Raji (cell line): ENCODE data around the gene ATP4B.

ENCODE experiments used
- POLR2A ChIP-seq: IDR thresholded peaks from 2 replicates; pipeline ENCODE4 v1.6.1; 2011; ENCODE audit warnings: low read depth, low read length, control low read depth; ENCODE audit not compliant: insufficient read depth

Gene ATP4B

DNA sequence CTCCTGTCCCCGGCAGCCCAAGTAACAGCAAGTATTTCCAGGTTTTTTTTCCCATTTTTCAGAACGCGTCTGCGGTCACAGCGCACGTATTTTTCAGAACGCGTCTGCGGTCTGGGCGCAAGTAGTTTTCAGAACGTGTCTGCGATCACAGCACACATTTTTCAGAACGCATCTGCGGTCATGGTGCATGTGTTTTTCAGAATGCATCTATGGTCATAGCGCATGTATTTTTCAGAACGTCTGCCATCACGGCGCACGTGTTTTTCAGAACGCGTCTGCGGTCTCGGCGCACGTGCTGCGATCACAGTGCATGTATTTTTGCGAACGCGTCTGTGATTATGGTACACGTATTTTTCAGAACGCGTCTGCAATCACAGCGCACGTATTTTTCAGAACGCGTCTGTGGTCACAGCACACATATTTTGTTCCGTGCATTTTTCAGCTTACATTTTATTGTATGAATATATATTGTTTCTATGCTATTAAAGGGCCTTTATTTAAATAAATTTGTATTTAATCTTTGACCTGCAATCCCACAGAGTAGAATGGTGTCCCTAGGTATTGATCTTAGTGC is 19.7 kb downstream of the ATP4B start:
- TF ChIP-seq POLR2A: no peak

DNA sequence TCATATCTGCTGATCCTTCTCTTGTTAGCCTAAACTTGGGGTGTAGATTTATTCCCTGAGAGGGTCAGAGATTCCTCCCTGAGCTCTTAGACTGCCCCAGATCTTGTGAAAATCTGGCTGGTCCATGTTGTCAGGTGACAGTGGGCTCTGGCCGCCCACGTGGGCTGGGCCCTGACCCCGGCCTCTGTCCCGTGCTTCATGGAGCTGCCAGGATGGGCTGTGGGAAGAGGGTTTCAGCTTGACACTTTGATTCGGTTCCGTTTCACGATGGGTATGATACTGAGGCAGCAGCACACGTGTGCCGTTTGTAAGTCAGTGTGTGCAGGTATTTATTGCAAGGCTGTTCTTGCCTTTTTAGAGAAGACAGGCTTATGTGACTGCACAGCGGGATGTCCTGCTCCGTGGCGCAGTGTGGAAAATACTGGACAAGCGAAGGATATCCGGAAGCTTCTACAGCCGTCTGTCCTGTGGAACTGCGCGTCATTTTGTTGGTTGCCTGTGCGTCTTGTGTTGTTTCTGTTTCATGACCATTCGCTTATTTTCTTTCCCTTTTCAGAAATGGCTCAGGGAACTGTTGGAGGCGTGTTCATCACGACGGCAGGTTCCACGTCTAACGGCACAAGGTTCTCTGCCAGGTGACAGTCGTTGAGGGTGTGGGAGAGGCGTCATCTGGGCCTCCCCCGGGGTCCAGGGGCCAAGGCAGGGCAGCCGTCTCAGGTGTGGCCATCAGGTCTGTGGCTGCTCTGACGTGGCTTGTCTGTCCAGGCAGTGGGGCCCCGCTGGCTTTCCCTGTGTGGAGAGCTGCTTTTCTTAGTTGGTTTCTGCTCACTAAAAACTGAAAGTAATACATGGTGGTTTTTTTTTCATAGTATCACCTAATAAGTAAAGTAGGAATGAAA is 20.5 kb downstream of the ATP4B start:
- TF ChIP-seq POLR2A: no peak

DNA sequence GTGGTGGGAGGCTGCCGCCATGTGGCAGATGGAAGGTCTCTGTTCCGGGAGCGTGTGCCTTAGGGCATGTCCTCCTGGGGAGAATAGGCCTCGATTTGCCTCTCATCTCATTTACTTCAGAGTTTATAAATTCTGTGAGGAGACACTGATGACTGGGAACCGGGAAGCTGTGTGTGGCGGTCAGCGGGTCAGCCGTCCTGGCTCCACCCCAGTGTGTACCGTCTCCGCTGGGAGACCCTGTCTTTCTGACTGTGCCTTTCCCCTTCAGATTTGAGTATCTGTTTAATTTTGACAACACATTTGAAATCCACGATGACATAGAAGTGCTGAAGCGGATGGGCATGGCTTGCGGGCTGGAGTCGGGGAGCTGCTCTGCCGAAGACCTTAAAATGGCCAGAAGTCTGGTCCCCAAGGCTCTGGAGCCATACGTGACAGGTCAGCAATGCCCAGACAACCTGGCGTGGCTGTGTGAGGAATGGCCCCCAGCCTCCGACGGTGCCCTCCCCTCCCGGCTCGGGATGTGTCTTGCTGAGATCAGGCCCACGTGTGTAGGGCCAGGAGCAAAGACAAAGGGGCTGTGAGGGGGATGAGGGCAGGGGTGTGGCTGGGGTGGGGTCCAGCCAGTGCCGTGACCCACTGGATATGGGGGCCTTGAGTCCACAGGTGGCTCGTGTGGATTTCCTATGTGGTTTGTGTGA is 21.6 kb downstream of the ATP4B start:
- no peak for TF ChIP-seq POLR2A

DNA sequence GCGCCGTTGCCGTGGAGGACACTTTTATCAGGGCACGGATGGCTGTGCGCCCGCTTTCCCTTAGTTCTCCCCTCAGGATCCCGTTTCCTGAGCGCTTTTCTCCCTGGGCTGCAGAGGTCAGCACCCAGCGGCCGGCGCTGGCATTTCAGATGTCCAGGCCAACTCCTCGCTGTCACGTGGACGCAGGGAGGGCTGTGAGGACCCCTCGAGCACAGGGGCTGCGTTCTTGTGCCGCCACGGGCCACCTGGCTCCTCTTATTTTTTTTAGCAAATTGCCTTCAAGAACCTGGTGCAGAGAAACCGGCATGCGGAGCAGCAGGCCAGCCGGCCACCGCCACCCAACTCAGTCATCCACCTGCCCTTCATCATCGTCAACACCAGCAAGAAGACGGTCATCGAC is 22.3 kb downstream of the ATP4B start:
- TF ChIP-seq POLR2A: no peak

DNA sequence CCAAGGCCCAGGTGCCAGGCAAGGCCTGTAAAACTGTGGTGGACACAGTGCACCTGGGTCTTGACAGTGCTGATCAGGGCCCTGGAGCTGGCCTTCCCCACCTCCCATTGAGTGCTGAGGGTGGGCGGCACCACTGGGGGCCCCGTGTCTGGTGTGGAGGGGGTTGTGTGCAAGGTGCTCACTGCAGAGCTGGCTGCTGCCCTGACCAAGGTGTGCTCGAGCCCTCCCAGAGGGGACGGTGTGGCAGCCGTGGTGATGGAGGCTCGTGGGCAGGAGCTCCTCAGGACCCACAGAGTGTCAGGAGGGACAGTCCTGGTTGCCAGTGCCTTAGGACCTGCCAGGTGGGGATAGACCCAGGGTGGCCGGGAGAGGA is 23.0 kb downstream of the ATP4B start:
- TF ChIP-seq POLR2A: no peak

DNA sequence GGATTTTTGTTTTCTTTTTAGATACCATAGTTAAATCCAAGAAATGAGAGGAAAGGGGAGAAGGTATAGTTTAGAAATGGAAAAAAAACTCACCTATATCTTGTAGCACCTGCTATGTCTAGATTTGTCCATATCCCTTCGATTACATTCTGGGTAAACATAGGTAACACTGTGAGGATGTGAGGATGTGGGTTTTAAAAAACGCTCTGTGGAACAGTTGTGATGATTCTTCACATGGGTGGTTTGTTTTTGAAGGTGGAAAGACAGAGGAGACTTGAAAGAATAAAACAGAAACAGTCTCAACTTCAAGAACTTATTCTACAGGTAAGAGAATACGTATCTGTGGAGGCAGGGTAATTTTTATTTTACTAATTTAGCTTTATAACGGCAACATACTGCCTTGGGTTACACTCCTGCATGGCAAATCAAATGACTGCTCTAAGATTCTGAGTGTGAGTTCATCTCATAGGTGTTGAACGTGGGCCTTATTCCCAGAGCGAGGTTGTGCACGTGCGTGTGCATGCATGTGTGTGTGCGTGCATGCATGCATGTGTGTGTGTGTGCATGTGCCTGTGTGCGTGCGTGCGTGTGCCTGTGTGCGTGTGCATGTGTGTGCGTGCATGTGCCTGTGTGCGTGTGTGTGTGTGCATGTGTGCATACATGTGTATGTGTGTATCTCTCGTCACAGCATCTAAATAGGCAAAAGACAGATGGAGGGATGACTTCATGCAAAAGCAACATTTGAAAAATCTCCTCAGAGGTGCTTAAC is 23.5 kb downstream of the ATP4B start:
- TF ChIP-seq POLR2A: no peak

DNA sequence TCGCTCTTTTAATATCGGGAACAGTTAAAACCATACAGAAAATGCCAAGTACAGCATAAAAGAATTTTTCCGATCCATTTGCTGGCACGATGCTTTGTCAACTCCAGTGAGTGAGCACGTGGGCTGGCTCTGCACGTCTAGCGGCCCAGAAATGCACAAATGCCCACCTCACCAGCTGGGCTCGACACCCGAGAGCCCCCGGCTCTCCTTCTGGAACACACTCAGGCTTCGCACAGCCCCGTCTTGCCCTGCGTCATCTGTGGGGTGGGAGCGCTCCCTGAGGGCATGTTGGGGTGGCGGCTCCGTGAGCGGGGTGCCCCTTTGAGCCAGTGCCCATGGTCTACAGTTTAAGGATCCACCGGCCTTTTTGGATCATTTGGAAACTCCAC is 24.5 kb downstream of the ATP4B start:
- TF ChIP-seq POLR2A: no peak

DNA sequence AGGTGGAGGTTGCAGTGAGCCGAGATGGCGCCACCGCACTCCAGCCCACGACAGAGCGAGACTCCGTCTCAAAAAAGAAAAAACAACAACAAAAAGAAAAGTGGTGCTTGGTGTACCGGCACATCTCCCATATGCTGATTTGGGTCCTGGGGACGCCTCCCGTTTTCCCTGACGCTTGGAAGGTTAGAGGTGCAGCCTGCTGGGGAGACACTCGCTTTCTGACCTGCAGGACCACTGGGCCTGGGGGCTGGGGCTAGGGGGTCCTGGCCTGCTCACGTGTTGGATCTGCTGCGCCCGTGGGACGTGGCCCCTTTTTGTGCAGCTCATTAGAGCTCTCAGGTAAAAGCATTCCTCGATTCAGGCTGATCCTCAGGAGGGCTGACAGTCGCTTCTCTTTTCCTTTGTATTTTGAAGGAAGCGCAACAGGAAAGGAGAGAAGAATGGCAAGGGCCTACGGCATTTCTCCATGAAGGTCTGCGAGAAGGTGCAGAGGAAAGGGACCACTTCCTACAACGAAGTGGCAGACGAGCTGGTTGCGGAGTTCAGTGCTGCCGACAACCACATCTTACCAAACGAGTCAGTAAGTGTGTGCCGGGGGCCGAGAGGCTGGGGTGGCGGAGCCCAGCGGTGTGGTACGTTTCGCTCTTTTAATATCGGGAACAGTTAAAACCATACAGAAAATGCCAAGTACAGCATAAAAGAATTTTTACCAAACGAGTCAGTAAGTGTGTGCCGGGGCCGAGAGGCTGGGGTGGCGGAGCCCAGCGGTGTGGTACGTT is 25.1 kb downstream of the ATP4B start:
- TF ChIP-seq POLR2A: no peak

DNA sequence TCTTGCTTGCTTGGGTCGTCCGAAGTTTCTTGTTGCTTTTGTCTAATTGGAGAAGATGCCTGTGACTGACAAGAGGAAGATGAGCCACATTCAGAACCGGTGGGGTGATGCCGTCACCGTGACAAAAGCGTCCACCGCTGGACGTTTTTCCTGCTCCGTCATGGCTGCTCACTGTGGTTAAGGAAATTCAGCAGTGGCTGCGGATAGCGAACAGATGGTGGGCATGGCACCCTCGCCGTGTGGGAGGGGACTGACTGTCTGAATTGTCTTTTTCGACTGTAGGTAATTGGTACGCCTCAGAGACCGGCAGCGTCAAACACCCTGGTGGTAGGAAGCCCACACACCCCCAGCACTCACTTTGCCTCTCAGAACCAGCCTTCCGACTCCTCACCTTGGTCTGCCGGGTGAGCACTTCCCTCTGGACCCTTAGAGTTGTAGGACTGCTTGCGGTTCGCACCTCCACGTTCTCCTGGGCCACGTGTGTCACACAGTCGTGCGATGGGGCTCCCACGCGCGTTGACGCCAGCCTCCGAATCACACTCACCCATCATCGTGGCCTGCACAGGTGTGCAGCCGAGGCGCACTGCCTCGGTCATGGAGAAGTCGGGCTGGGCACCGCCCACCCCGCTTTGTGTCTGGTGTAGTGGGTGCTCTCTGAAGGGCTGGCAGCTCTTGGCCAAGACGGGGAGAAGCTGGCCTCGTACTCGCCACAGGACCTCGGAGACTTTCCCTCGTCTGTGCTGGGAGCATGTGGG is 26.5 kb downstream of the ATP4B start:
- no peak for TF ChIP-seq POLR2A

DNA sequence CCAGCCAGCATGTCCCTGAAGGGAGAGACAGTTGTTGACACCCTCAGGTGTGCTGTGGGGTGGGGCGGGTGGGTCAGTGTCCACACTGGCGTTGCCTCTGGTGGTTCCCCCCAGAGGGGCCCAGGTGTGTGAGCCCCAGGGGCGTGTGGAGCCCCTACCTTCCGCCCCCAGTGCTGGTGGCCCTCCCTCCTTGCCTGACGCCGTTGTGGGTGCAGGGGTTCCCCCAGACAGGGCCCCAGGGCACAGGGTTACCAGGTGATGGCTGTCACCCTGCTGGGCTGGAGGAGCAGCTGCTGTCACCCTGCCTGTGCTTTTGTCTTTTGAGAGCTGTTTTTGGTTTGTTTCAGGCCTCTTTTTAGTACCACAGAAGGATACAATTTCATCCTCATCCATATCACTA is 27.2 kb downstream of the ATP4B start:
- TF ChIP-seq POLR2A: no peak

DNA sequence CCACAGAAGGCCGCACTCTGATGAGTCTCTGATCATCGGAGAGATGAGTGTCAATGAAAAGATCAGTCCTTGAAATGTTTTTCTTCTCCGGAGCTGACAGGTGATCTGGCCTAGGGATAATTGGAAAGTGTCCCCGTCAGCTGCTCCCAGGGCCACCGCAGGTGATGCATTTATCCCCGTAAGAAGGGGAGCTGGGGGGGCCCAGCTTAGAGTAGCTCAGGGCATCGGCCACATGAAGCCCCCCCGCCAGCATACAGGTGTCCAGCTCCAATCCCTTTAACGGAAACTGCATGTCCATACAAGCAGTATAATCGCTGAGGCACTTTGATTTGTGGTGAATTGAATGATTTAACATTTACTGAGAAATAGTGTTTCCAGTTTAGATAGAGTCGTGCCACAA is 27.7 kb downstream of the ATP4B start:
- TF ChIP-seq POLR2A: no peak

DNA sequence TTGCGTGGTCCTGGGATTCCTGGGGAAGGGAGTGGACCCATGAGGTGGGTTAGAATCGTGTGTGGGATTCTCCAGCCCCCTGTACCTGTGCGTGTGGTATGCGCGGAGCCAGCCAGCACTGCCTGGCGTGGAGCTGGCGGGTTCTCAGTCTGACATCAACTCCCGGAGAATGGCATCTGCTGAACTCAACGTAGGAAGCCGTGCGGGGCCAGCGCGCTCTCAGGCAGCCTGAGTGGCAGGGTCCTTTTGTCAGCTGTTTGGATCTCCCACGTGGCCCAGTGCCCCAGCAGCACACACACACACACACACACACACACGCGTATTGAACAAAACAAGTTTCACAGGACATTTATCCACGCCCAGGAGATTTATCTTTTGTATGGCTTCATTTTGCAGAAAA is 28.1 kb downstream of the ATP4B start:
- TF ChIP-seq POLR2A: no peak

DNA sequence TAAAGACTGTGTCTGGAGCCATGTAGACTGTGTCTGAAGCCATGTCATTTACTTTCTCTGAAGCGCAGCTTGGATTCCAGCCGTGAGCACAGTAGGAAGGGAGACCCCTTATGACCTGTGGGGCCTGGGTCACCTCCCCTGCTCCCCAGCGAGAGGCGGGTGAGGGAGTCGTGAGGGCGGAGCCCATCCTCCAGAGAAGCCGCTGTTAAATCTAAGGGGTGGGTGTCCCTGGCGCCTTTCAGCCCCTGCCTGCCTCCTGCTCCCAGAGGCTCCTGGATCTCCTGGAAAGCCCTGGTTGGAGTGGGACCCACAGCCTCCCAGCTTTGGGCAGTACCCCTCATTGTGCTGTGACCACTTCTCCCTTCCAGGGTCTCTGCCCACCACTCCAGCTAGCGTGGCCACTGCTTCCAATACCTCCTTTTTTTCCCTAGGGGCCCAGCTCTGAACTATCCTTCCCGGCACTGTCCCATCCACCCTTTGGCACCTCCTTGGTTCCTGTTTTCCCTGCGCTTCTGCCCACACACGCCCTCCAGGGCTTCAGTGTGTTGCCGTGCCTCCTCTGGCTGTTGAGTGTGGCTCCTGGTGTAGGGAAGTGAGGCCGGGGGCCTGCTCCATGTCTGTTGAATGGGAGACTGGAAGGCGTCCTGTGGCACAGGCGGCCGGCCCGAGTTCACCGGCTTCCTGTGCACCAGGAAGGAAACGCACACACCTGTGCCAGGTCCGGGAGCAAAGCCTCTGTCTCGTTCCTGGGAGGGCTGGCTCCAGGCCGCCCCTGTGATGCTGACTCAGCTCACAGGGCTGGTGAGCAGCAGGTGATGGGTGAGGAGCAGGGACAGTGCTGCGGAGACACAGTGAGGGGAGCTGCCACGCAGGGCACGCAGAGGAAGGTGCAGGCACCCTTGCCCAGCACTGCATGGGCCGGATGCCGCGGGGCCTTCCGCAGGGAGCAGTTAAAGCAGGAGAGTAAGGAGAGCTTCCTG is 29.4 kb downstream of the ATP4B start:
- no peak for TF ChIP-seq POLR2A
